GM12892 (cell line): Measurements from ENCODE around the gene PHC2.

Source experiments
- POLR2A ChIP-seq: IDR thresholded peaks from 2 replicates; pipeline ENCODE4 v1.6.1; 2011; ENCODE audit warnings: low read depth, low read length, control low read depth
- POLR2AphosphoS5 ChIP-seq: IDR thresholded peaks from 2 replicates; pipeline ENCODE4 v1.6.1; 2011; ENCODE audit warnings: low read depth, low read length, control low read depth

GRCh38 chr1:33349081-33349759 lies 81.7 kb downstream of the PHC2 start:
- no peak for TF ChIP-seq POLR2AphosphoS5
- TF ChIP-seq POLR2A: no peak
